ENCODE measurements around the gene CENPB. TPM values are rescaled to one million over a fixed set of nuclear protein-coding genes. Genes with fewer than 3 reads are reported as not detected.

Gene CENPB
- total RNA-seq, 2 experiments from 2014 or later, result 25.1 to 25.3 TPM

DNA sequence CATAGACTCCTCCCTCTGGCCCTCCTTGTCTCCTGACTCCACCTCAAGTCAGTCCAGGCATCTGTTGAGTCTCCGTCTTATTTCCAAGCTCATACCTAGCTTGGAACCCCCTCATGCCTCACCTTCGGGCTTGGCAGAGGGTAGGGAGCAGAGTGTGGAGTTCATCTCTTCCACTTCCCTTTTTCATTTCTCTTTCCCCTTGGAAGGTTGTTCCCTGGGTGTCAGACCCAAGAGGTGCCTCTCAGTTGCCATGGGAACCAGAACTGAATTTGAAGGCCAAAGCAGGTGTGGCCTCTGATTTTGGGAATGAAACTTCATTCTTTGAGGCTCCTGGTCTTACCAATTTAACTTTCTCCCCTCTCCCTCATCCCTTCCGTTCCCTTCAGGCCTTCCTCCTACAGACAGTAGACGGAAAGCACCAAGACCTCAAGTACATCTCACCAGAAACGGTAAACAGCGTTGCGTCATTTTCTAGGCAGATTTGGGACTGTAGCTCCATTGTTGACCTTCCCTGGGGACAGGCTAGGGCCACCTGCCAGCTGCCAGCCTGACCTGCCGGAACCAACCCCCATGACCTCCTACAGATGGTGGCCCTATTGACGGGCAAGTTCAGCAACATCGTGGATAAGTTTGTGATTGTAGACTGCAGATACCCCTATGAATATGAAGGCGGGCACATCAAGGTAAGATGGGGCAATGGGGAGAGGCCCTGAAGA lies 16.1 kb upstream of the CENPB start:
- ChIA-PET CTCF (no interaction called here), POLR2A (interaction anchor here (1.1 to 1.4 kb wide), 3 partner anchors 9 to 13 kb away, joined by 3 to 4 read pairs (median 3); no protein-coding TSS in a partner anchor)
- Histone ChIP-seq H3K4me3 (ENCODE audit: low read length) (no peak overlapping the region), H3K27ac (ENCODE audit: low read depth in 1 of 2, low read length in 2 of 2) (peak overlapping the region; percentile 67 to 78), H3K4me1 (ENCODE audit: insufficient read depth, low read length) (peaks cover 96% of the 10 kb centered on the region), H3K9me3 (ENCODE audit: control insufficient read depth in 1 of 2, insufficient read depth in 1 of 2, low read length in 2 of 2) (no peaks in the 10 kb centered on the region), H3K36me3 (ENCODE audit: insufficient read depth, low read length) (peaks cover 76% of the 10 kb centered on the region), H3K27me3 (ENCODE audit: control insufficient read depth in 1 of 2, insufficient read depth in 2 of 2, low read length in 2 of 2) (no peaks in the 10 kb centered on the region)
- Mint-ChIP-seq H3K9me3 (no peaks in the 10 kb centered on the region), H3K4me3 (peak overlapping the region; percentile 38), H3K4me1 (ENCODE audit: low read depth) (peaks cover 85% of the 10 kb centered on the region), H3K27me3 (no peaks in the 10 kb centered on the region), H3K36me3 (ENCODE audit: low read depth) (peaks cover 96% of the 10 kb centered on the region), H3K27ac (peak overlapping the region; percentile 95)
- ATAC-seq (ENCODE audit: poor library complexity), result no peak
- no peak for DNase-seq
- TF ChIP-seq, protein P1, sequence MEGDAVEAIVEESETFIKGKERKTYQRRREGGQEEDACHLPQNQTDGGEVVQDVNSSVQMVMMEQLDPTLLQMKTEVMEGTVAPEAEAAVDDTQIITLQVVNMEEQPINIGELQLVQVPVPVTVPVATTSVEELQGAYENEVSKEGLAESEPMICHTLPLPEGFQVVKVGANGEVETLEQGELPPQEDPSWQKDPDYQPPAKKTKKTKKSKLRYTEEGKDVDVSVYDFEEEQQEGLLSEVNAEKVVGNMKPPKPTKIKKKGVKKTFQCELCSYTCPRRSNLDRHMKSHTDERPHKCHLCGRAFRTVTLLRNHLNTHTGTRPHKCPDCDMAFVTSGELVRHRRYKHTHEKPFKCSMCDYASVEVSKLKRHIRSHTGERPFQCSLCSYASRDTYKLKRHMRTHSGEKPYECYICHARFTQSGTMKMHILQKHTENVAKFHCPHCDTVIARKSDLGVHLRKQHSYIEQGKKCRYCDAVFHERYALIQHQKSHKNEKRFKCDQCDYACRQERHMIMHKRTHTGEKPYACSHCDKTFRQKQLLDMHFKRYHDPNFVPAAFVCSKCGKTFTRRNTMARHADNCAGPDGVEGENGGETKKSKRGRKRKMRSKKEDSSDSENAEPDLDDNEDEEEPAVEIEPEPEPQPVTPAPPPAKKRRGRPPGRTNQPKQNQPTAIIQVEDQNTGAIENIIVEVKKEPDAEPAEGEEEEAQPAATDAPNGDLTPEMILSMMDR (IDR thresholded peaks at IDR 0.05), result no peak
- intact Hi-C loops (cut with DNase I, micrococcal nuclease), result no loop called here

DNA sequence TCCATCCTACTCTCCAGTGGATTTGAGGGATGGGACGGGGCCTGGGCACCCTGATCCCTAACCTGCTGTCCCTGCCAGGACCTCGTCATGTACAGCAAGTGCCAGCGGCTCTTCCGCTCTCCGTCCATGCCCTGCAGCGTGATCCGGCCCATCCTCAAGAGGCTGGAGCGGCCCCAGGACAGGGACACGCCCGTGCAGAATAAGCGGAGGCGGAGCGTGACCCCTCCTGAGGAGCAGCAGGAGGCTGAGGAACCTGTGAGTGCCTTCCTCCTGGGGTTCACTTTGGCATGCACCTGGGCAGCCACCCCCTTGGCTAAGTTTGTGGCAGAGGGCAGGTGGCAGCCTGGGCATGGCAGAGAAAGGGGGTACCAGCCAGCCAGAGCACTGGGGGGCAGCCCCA lies 15.3 kb upstream of the CENPB start:
- TF ChIP-seq, protein P1 (IDR thresholded peaks at IDR 0.05), result no peak
- Histone ChIP-seq H3K9me3 (ENCODE audit: control insufficient read depth in 1 of 2, insufficient read depth in 1 of 2, low read length in 2 of 2) (no peaks in the 10 kb centered on the region), H3K27me3 (ENCODE audit: control insufficient read depth in 1 of 2, insufficient read depth in 2 of 2, low read length in 2 of 2) (no peaks in the 10 kb centered on the region), H3K36me3 (ENCODE audit: insufficient read depth, low read length) (peaks cover 80% of the 10 kb centered on the region), H3K4me1 (ENCODE audit: insufficient read depth, low read length) (peaks cover 91% of the 10 kb centered on the region), H3K4me3 (ENCODE audit: low read length) (no peak overlapping the region), H3K27ac (ENCODE audit: low read depth in 1 of 2, low read length in 2 of 2) (peak overlapping the region; percentile 67 to 78)
- H3K4me3 Mint-ChIP-seq, result no peak overlapping the region
- H3K36me3 Mint-ChIP-seq (ENCODE audit: low read depth), result peaks cover 95% of the 10 kb centered on the region
- ATAC-seq (ENCODE audit: poor library complexity), result no peak
- H3K4me1 Mint-ChIP-seq (ENCODE audit: low read depth), result peaks cover 81% of the 10 kb centered on the region
- H3K27ac Mint-ChIP-seq, result peak overlapping the region; percentile 95
- CTCF ChIA-PET, result no interaction called here
- POLR2A ChIA-PET, result interaction anchor here (1.3 to 3.5 kb wide), 4 partner anchors 9 to 20 kb away, joined by 3 to 88 read pairs (median 4); partner anchors contain the start of gene SPEF1
- no peak for DNase-seq
- H3K27me3 Mint-ChIP-seq, result no peaks in the 10 kb centered on the region
- no peaks in the 10 kb centered on the region for H3K9me3 Mint-ChIP-seq
- intact Hi-C loops (cut with DNase I, micrococcal nuclease), result no loop called here

DNA sequence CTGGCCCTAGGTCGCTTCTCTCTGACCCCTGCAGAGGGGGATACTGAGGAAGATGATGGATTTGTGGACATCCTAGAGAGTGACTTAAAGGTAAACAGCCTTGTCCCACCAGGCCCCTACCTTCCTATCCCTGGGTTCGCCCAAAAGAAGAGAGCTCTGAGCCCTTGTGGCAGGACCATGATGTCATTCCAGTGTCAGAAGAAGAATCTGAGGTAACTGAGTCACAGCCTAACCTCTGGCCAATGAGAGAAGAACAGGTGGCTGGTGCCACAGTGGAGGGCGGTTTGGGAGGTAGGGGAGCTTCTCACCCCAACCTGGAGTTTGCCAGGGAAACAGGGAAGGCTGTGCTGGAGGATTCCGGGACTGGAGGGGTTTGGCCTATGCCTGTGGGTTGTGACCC lies 14.8 kb upstream of the CENPB start:
- peak overlapping the region; percentile 67 to 78 for H3K27ac ChIP-seq (ENCODE audit: low read depth in 1 of 2, low read length in 2 of 2)
- H3K27me3 ChIP-seq (ENCODE audit: control insufficient read depth in 1 of 2, insufficient read depth in 2 of 2, low read length in 2 of 2), result no peaks in the 10 kb centered on the region
- CTCF ChIA-PET, result no interaction called here
- H3K4me1 ChIP-seq (ENCODE audit: insufficient read depth, low read length), result peaks cover 86% of the 10 kb centered on the region
- TF ChIP-seq, protein P1 (IDR thresholded peaks at IDR 0.05), result no peak
- no peaks in the 10 kb centered on the region for H3K9me3 ChIP-seq (ENCODE audit: control insufficient read depth in 1 of 2, insufficient read depth in 1 of 2, low read length in 2 of 2)
- Mint-ChIP-seq H3K4me1 (ENCODE audit: low read depth) (peaks cover 78% of the 10 kb centered on the region), H3K27me3 (no peaks in the 10 kb centered on the region), H3K36me3 (ENCODE audit: low read depth) (peaks cover 93% of the 10 kb centered on the region), H3K9me3 (no peaks in the 10 kb centered on the region), H3K4me3 (no peak overlapping the region), H3K27ac (peak overlapping the region; percentile 95)
- ATAC-seq (ENCODE audit: poor library complexity) (no peak), DNase-seq (no peak)
- POLR2A ChIA-PET, result interaction anchor here (1.4 to 3.5 kb wide), 3 partner anchors 12 to 20 kb away, joined by 3 to 88 read pairs (median 25); partner anchors contain the start of genes AP5S1 and SPEF1
- peaks cover 78% of the 10 kb centered on the region for H3K36me3 ChIP-seq (ENCODE audit: insufficient read depth, low read length)
- H3K4me3 ChIP-seq (ENCODE audit: low read length), result no peak overlapping the region
- intact Hi-C loops (cut with DNase I, micrococcal nuclease), result no loop called here
